Measurements from ENCODE around the gene ABCC9. TPM values are rescaled to one million over a fixed set of nuclear protein-coding genes. Genes with fewer than 3 reads are reported as not detected.

ABCC9 gene
- total RNA-seq, 2 donors from 2014 or later: 0.22 TPM; not detected in 1

GRCh38 chr12:21751517-21751916 lies 189.7 kb downstream of the ABCC9 start:
- H3K36me3 ChIP-seq (ENCODE audit: control insufficient read depth, insufficient read depth, low read length): no peaks in the 10 kb centered on the region
- H3K27ac ChIP-seq (ENCODE audit: low read depth, low read length): no peak overlapping the region
- H3K27ac Mint-ChIP-seq: no peak overlapping the region
- DNase-seq: no peak
- no peaks in the 10 kb centered on the region for H3K9me3 ChIP-seq (ENCODE audit: control insufficient read depth, low read length)
- peaks cover 4% of the 10 kb centered on the region for H3K27me3 ChIP-seq (ENCODE audit: control insufficient read depth, insufficient read depth, low read length, poor library complexity, severe bottlenecking)
- TF ChIP-seq, protein P1, sequence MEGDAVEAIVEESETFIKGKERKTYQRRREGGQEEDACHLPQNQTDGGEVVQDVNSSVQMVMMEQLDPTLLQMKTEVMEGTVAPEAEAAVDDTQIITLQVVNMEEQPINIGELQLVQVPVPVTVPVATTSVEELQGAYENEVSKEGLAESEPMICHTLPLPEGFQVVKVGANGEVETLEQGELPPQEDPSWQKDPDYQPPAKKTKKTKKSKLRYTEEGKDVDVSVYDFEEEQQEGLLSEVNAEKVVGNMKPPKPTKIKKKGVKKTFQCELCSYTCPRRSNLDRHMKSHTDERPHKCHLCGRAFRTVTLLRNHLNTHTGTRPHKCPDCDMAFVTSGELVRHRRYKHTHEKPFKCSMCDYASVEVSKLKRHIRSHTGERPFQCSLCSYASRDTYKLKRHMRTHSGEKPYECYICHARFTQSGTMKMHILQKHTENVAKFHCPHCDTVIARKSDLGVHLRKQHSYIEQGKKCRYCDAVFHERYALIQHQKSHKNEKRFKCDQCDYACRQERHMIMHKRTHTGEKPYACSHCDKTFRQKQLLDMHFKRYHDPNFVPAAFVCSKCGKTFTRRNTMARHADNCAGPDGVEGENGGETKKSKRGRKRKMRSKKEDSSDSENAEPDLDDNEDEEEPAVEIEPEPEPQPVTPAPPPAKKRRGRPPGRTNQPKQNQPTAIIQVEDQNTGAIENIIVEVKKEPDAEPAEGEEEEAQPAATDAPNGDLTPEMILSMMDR (conservative IDR thresholded peaks at IDR 0.05): no peak
- H3K4me3 ChIP-seq (ENCODE audit: low read length): no peak overlapping the region
- no peaks in the 10 kb centered on the region for H3K9me3 Mint-ChIP-seq
- H3K4me1 Mint-ChIP-seq: no peaks in the 10 kb centered on the region
- WGBS, 2 experiments (ENCODE audit: insufficient coverage in 1 of 2, insufficient read length in 1 of 2): 81% methylated on average over 4 of the region's 4 CpGs
- no peak overlapping the region for H3K4me3 Mint-ChIP-seq
- no peaks in the 10 kb centered on the region for H3K36me3 Mint-ChIP-seq (ENCODE audit: low read depth)
- no peaks in the 10 kb centered on the region for H3K4me1 ChIP-seq (ENCODE audit: control insufficient read depth, insufficient read depth, low read length)
- H3K27me3 Mint-ChIP-seq (ENCODE audit: insufficient read depth): peaks cover 3% of the 10 kb centered on the region
- H3K9ac ChIP-seq (ENCODE audit: extremely low read depth, low read length, poor library complexity, severe bottlenecking): no peak overlapping the region

Other genes starting within 250 kb of the ABCC9 start
- gene KCNJ8, start 166.7 kb downstream of the ABCC9 start, total RNA-seq: 1 to 10 TPM in 1 of 2 donors, under 1 TPM in 1; 0.84 to 2.7 TPM
- gene CMAS, start 104.8 kb upstream of the ABCC9 start, total RNA-seq: 10 to 100 TPM; 50.2 to 87.3 TPM